A673 (cell line): ENCODE data around the gene RBBP5. TPM values are rescaled to one million over a fixed set of nuclear protein-coding genes. Genes with fewer than 3 reads are reported as not detected.

ENCODE experiments used
- BruUV-seq: library from RNA; stranded (reverse); fragments of 400-500 nt; replicated peaks from 2 replicates; lab custom pipeline; 2021; lab: Mats Ljungman, UMichigan
- CTCF ChIA-PET: fragments of 300-600 bp; sonication (Branson Sonifier 250); formaldehyde crosslinking; loops from one replicate; lab custom pipeline; 2022; ENCODE audit warnings: antibody characterized with exemption; lab: Charles Lee
- POLR2A ChIA-PET: fragments of 300-600 bp; sonication (Branson Sonifier 250); formaldehyde crosslinking; loops from one replicate; lab custom pipeline; 2022; ENCODE audit warnings: antibody characterized with exemption; ENCODE audit not compliant: low non-redundant PET; lab: Charles Lee
- DNase-seq: peaks from one replicate; pipeline ENCODE4 v3.0.0-alpha.2; 2015; ENCODE audit warnings: low spot score
- H3K27ac ChIP-seq: fragments of 200-600 bp; sonication (generic); 2 replicates; pipeline ENCODE4 v1.5.1; 2016; ENCODE audit warnings: mixed run types, low read depth, mild to moderate bottlenecking, mixed read lengths, antibody characterized with exemption, low read length; ENCODE audit not compliant: poor library complexity, severe bottlenecking
- H3K27me3 ChIP-seq: fragments of 200-600 bp; sonication (generic); replicated peaks from 2 replicates; pipeline ENCODE4 v1.6.1; 2017; ENCODE audit warnings: mixed run types, low read depth, mild to moderate bottlenecking, mixed read lengths, antibody characterized with exemption, low read length; ENCODE audit not compliant: insufficient read depth, poor library complexity
- H3K36me3 ChIP-seq: fragments of 200-600 bp; sonication (generic); 2 replicates; pipeline ENCODE4 v1.6.1; 2016; ENCODE audit warnings: mixed run types, mild to moderate bottlenecking, mixed read lengths, antibody characterized with exemption, low read length; ENCODE audit not compliant: insufficient read depth, poor library complexity, severe bottlenecking
- H3K4me1 ChIP-seq: fragments of 200-600 bp; sonication (generic); 2 replicates; pipeline ENCODE4 v1.6.1; 2017; ENCODE audit warnings: mixed run types, mild to moderate bottlenecking, mixed read lengths, antibody characterized with exemption, low read length; ENCODE audit not compliant: insufficient read depth, poor library complexity, severe bottlenecking
- H3K4me3 ChIP-seq: fragments of 200-600 bp; sonication (generic); 2 replicates; pipeline ENCODE4 v1.5.1; 2016; ENCODE audit warnings: low read depth, mixed run types, mild to moderate bottlenecking, mixed read lengths, low read length; ENCODE audit not compliant: poor library complexity, severe bottlenecking
- H3K9me3 ChIP-seq: fragments of 200-600 bp; sonication (generic); 2 replicates; pipeline ENCODE4 v1.6.1; 2016; ENCODE audit warnings: mixed run types, low read depth, mild to moderate bottlenecking, mixed read lengths, antibody characterized with exemption, low read length; ENCODE audit not compliant: poor library complexity, severe bottlenecking
- CTCF ChIP-seq: fragments of 300-800, 200-600 bp; sonication (generic); conservative IDR thresholded peaks from 2 replicates; pipeline ENCODE4 v1.5.1; 2017; ENCODE audit warnings: low read depth, mild to moderate bottlenecking, antibody characterized with exemption, low read length, moderate library complexity, mixed read lengths
- EZH2 ChIP-seq: fragments of 200-600 bp; sonication (generic); IDR thresholded peaks from 2 replicates; pipeline ENCODE4 v1.6.1; 2017; ENCODE audit warnings: borderline replicate concordance, low read depth, mild to moderate bottlenecking, mixed read lengths, antibody characterized with exemption, low read length; ENCODE audit not compliant: poor library complexity, severe bottlenecking
- intact Hi-C: fragments of 100-400 bp; cut with micrococcal nuclease; formaldehyde crosslinking; loops from one replicate; pipeline ENCODE4 v1.10.0; 2022; ENCODE audit not compliant: unreplicated experiment
- total RNA-seq: library from RNA; stranded (reverse); gene quantifications from 2 replicates; pipeline ENCODE4 v1.2.3, GENCODE V29; 2021

Gene RBBP5
- total RNA-seq, 1 experiment from 2014 or later: 32.0 TPM

GRCh38 chr1:205098242-205098641 lies 23.5 kb downstream of the RBBP5 start:
- CTCF ChIA-PET: no interaction called here
- H3K27ac ChIP-seq: no peak overlapping the region
- POLR2A ChIA-PET: no interaction called here
- H3K4me1 ChIP-seq: no peaks in the 10 kb centered on the region
- no TSS peak for BruUV-seq
- no peaks in the 10 kb centered on the region for H3K9me3 ChIP-seq
- intact Hi-C loops: no loop called here
- no peak overlapping the region for H3K4me3 ChIP-seq
- peaks cover 91% of the 10 kb centered on the region for H3K36me3 ChIP-seq
- DNase-seq: no peak
- no peaks in the 10 kb centered on the region for H3K27me3 ChIP-seq
- no peak for TF ChIP-seq CTCF
- no peak for TF ChIP-seq EZH2

- ChIA-PET POLR2A (no interaction called here), CTCF (no interaction called here)
- Histone ChIP-seq H3K27ac (no peak overlapping the region), H3K4me3 (no peak overlapping the region), H3K4me1 (no peaks in the 10 kb centered on the region), H3K27me3 (no peaks in the 10 kb centered on the region), H3K9me3 (no peaks in the 10 kb centered on the region), H3K36me3 (peaks cover 65% of the 10 kb centered on the region)
- TF ChIP-seq EZH2 (no peak), CTCF (no peak)
- DNase-seq: no peak
- intact Hi-C loops: no loop called here
- no TSS peak for BruUV-seq
Measured at GRCh38 chr1:205095422-205095821, 26.4 kb downstream of the RBBP5 start.

DNA sequence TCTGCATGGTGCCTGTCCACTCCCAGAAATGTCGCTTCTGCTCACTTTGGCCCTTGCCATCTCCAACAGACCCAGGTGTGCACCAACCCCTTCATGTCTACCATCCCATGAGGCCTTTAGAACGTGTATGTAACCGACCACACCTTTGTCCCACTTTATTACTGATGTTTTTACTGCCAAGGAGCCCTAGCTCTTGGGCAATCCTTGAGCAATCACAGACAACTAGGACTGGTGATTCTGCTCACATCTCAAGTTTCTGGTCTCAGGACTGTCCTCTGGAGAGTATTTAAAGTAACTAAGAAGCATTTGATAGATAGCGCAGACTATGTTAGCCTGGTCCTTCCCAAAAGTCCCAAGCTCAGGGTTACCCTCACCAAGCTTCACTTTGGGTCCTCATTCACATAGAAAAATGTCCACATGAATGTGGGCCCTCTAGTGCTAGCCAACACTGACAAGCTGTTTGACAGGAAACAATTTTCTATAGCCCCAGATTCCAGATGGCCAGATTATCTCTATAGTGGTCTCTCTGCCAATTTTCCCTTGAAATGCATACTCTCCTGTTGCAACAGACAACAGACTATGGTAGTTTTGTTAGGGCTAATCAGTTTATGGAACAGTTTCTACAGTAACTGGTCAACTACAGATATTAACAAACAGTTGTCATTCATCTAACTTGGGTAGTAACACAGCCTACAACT lies 30.6 kb downstream of the RBBP5 start:
- Histone ChIP-seq H3K27me3 (no peaks in the 10 kb centered on the region), H3K4me1 (no peaks in the 10 kb centered on the region), H3K9me3 (no peaks in the 10 kb centered on the region), H3K27ac (no peak overlapping the region), H3K4me3 (no peak overlapping the region), H3K36me3 (peaks cover 46% of the 10 kb centered on the region)
- ChIA-PET POLR2A (no interaction called here), CTCF (interaction anchor here (1.1 kb wide), 1 partner anchor 50 kb away, joined by 3 read pairs; no protein-coding TSS in a partner anchor)
- DNase-seq: no peak
- TF ChIP-seq CTCF (no peak), EZH2 (no peak)
- BruUV-seq: no TSS peak
- intact Hi-C loops: no loop called here
